ENCODE measurements around the gene MGAT1. TPM values are rescaled to one million over a fixed set of nuclear protein-coding genes. Genes with fewer than 3 reads are reported as not detected.
A peak's percentile ranks its signal among the peaks of the same experiment; 100 is the strongest.

MGAT1 gene
- total RNA-seq, 1 experiment from 2014 or later, result 53.0 TPM

- no peak for TF ChIP-seq REST (IDR thresholded peaks at IDR 0.05; ENCODE audit: low read depth)
- TF ChIP-seq RAD21 (IDR thresholded peaks at IDR 0.05; ENCODE audit: low read depth), result no peak
- no peak for TF ChIP-seq POLR2A (IDR thresholded peaks at IDR 0.05; ENCODE audit: borderline replicate concordance, extremely low read depth, insufficient read depth, insufficient read length)
- no peak for TF ChIP-seq CEBPB (IDR thresholded peaks at IDR 0.05; ENCODE audit: low read depth)
- TF ChIP-seq ZNF274 (IDR thresholded peaks at IDR 0.05; ENCODE audit: low read depth, low read length), result no peak
- TF ChIP-seq POLR2AphosphoS5 (IDR thresholded peaks at IDR 0.05; ENCODE audit: low read depth, low read length), result no peak
- no peak for TF ChIP-seq FOSL1 (IDR thresholded peaks at IDR 0.05; ENCODE audit: low read depth)
- TF ChIP-seq SRF (IDR thresholded peaks at IDR 0.05; ENCODE audit: low read depth), result no peak
These were observed 15.5 kb upstream of the MGAT1 start (continued) for GRCh38 chr5:180817893-180818674.

GRCh38 chr5:180816608-180817534 is 14.3 kb upstream of the MGAT1 start:
- CTCF ChIA-PET, result no interaction called here
- ATAC-seq (no peak), DNase-seq (ENCODE audit: low read depth, low spot score) (no peak)
- Histone ChIP-seq H3K9me3 (ENCODE audit: control insufficient read depth in 1 of 2, insufficient read depth in 1 of 2, low read depth in 1 of 2, low read length in 2 of 2) (no peaks in the 10 kb centered on the region), H3K4me3 (replicated peaks in 1 of 2; ENCODE audit: low read depth in 1 of 2, low read length in 2 of 2) (no peak overlapping the region), H3K79me2 (ENCODE audit: insufficient read depth, low read length) (no peaks in the 10 kb centered on the region), H3K9ac (ENCODE audit: low read length) (no peak overlapping the region), H3K27ac (ENCODE audit: low read depth, low read length) (no peak overlapping the region), H4K20me1 (ENCODE audit: insufficient read depth) (no peaks in the 10 kb centered on the region), H2AFZ (ENCODE audit: low read depth, low read length, poor library complexity, severe bottlenecking) (peak overlapping the region; percentile 32), H3K4me2 (ENCODE audit: low read length) (no peak overlapping the region), H3K27me3 (ENCODE audit: insufficient read depth, low read length) (no peaks in the 10 kb centered on the region), H3K9me2 (ENCODE audit: insufficient read depth) (no peaks in the 10 kb centered on the region), H3K4me1 (ENCODE audit: control insufficient read depth in 1 of 2, insufficient read depth in 2 of 2, low read length in 2 of 2) (peaks cover under 1 to 2% of the 10 kb centered on the region in 2 experiments; a peak in 3 of 4 replicates), H3K36me3 (ENCODE audit: control insufficient read depth in 1 of 2, insufficient read depth in 2 of 2, low read length in 2 of 2) (no peaks in the 10 kb centered on the region)
- intact Hi-C loops (cut with micrococcal nuclease), result no loop called here
- BruUV-seq (replicated peaks), result no TSS peak
- RAD21 ChIA-PET (ENCODE audit: low non-redundant PET in 1 of 2, low total read pairs in 2 of 2, uncharacterized antibody in 2 of 2, unreplicated experiment in 2 of 2), result no interaction called here
- TF ChIP-seq REST (IDR thresholded peaks at IDR 0.05; ENCODE audit: low read depth), result no peak
- TF ChIP-seq TCF7L2 (IDR thresholded peaks at IDR 0.05; ENCODE audit: borderline replicate concordance, extremely low read depth, insufficient read depth, insufficient read length), result no peak
- no peak for TF ChIP-seq ZNF274 (IDR thresholded peaks at IDR 0.05; ENCODE audit: low read depth, low read length)
- TF ChIP-seq FOSL1 (IDR thresholded peaks at IDR 0.05; ENCODE audit: low read depth), result no peak
- POLR2A ChIA-PET, result no interaction called here
